ENCODE data around the gene USP4. TPM values are rescaled to one million over a fixed set of nuclear protein-coding genes. Genes with fewer than 3 reads are reported as not detected.

USP4 gene
- polyA plus RNA-seq, 3 donors = 68.6 to 125 (median 78.9) TPM

DNA sequence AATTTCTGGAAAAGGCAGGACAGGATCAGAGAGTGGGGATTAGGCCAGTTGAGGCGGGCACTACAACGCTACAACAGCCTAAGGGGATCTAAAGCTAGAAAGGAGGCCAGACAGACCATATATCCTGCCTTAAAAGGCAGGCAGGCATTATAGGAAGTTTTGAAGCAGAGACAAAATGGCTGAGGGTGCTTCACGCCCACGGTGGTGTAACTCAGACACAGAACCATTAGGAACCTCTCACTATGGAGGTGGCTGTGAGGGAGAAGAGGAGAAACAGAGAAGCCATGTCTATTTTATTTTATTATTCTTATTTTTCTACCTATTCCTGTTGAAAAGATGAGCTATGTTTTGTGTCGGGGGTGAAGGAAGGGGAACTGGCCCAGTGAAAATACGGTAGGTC lies 2.1 kb upstream of the USP4 start:
- Histone ChIP-seq H3K4me2 (replicated peaks; ENCODE audit: extremely low read depth, low read length, poor library complexity, severe bottlenecking) (no peak overlapping the region), H3K27me3 (ENCODE audit: control insufficient read depth in 2 of 2, insufficient read depth in 2 of 2, low read length in 2 of 2) (no peaks in the 10 kb centered on the region), H2AFZ (ENCODE audit: insufficient read depth, low read depth, low read length, poor library complexity, severe bottlenecking) (peak overlapping the region; percentile 53), H3K4me1 (ENCODE audit: control insufficient read depth in 1 of 2, insufficient read depth in 2 of 2, low read length in 2 of 2) (peaks cover 88 to 95% of the 10 kb centered on the region in 2 donors), H4K20me1 (ENCODE audit: insufficient read depth, low read length) (no peaks in the 10 kb centered on the region), H3K9me3 (replicated peaks in 1 of 2; ENCODE audit: control insufficient read depth in 1 of 2, insufficient read depth in 1 of 2, low read length in 2 of 2) (no peaks in the 10 kb centered on the region), H3K4me3 (replicated peaks in 1 of 3; ENCODE audit: low read depth in 2 of 3, low read length in 3 of 3) (peak overlapping the region in 1 of 3 experiments; percentile 29), H3K27ac (ENCODE audit: low read depth in 1 of 2, low read length in 2 of 2) (peak overlapping the region; percentile 98 to 99), H3K79me2 (ENCODE audit: insufficient read depth, low read length) (peaks cover 54% of the 10 kb centered on the region), H3K36me3 (replicated peaks in 1 of 2; ENCODE audit: control insufficient read depth in 1 of 2, insufficient read depth in 2 of 2, low read length in 2 of 2) (peaks cover under 1 to 3% of the 10 kb centered on the region in 2 donors), H3K9ac (ENCODE audit: insufficient read depth, low read length, poor library complexity, severe bottlenecking) (no peak overlapping the region)
- H3K4me3 Mint-ChIP-seq = peak overlapping the region in 1 of 2 donors; percentile 0
- intact Hi-C loops (cut with micrococcal nuclease) = loop anchor here (2.0 to 5.0 kb wide), 3 partner anchors 15 to 45 kb away; partner anchors contain the start of gene GPX1 (in 1 of the 2)
- H3K27ac Mint-ChIP-seq = peak overlapping the region; percentile 99 to 100 (median 100)
- peaks cover 70% of the 10 kb centered on the region for H3K4me1 Mint-ChIP-seq
- peaks cover 0 to 9% (median 0%) of the 10 kb centered on the region in 3 donors for H3K27me3 Mint-ChIP-seq (ENCODE audit: low read depth in 3 of 3)
- DNase-seq = peak in 1 of 3 donors; percentile 33
- TF ChIP-seq, protein P1, sequence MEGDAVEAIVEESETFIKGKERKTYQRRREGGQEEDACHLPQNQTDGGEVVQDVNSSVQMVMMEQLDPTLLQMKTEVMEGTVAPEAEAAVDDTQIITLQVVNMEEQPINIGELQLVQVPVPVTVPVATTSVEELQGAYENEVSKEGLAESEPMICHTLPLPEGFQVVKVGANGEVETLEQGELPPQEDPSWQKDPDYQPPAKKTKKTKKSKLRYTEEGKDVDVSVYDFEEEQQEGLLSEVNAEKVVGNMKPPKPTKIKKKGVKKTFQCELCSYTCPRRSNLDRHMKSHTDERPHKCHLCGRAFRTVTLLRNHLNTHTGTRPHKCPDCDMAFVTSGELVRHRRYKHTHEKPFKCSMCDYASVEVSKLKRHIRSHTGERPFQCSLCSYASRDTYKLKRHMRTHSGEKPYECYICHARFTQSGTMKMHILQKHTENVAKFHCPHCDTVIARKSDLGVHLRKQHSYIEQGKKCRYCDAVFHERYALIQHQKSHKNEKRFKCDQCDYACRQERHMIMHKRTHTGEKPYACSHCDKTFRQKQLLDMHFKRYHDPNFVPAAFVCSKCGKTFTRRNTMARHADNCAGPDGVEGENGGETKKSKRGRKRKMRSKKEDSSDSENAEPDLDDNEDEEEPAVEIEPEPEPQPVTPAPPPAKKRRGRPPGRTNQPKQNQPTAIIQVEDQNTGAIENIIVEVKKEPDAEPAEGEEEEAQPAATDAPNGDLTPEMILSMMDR (IDR thresholded peaks at IDR 0.05) = no peak
- no CpG with 5 or more reads among the region's 6 CpGs for WGBS (ENCODE audit: insufficient coverage)
- H3K9me3 Mint-ChIP-seq = no peaks in the 10 kb centered on the region
- peaks cover 6 to 12% of the 10 kb centered on the region in 2 donors for H3K36me3 Mint-ChIP-seq

DNA sequence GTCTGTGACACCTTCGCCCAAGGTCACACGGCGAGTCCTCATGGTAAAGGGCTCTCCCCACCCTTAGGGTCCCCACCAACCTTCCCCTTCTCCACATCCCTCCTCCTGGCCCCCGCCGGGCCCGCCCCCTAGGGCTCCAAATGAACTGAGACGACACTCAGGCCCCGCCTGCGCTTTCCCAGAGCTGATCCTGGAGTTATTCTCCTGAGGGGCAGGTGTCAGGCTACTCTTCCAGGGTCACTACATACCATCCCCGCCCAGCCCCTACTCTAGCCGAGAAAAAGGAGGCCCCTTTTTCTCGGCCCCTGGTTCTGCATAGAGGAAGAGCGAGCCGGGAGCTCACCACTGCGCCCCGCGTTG lies 292 bp downstream of the USP4 start:
- intact Hi-C loops (cut with micrococcal nuclease) = loop anchor here (5.0 kb wide), 3 partner anchors 33 to 108 kb away; partner anchors contain the start of genes RHOA (in 1 of the 2) and TCTA (in 1 of the 2)
- H3K79me2 ChIP-seq (ENCODE audit: insufficient read depth, low read length) = peaks cover 77% of the 10 kb centered on the region

More for the DNA sequence above, 292 bp downstream of the USP4 start:
- TF ChIP-seq, protein P1 (IDR thresholded peaks at IDR 0.05) = no peak
- H3K27ac Mint-ChIP-seq = peak overlapping the region; percentile 97 to 100 (median 100)
- DNase-seq = no peak
- no peaks in the 10 kb centered on the region for H3K27me3 ChIP-seq (ENCODE audit: control insufficient read depth in 2 of 2, insufficient read depth in 2 of 2, low read length in 2 of 2)
- no peaks in the 10 kb centered on the region for H3K9me3 Mint-ChIP-seq
- WGBS (ENCODE audit: insufficient coverage) = 0% methylated on average over 17 of the region's 17 CpGs
- H3K36me3 ChIP-seq (replicated peaks in 1 of 2; ENCODE audit: control insufficient read depth in 1 of 2, insufficient read depth in 2 of 2, low read length in 2 of 2) = peaks cover 14 to 23% of the 10 kb centered on the region in 2 donors
- peaks cover 22 to 34% of the 10 kb centered on the region in 2 donors for H3K36me3 Mint-ChIP-seq
- peaks cover 67 to 82% of the 10 kb centered on the region in 2 donors for H3K4me1 ChIP-seq (ENCODE audit: control insufficient read depth in 1 of 2, insufficient read depth in 2 of 2, low read length in 2 of 2)
- H3K27me3 Mint-ChIP-seq (ENCODE audit: low read depth in 3 of 3) = peaks cover 0 to 5% (median 0%) of the 10 kb centered on the region in 3 donors
- H3K4me2 ChIP-seq (replicated peaks; ENCODE audit: extremely low read depth, low read length, poor library complexity, severe bottlenecking) = peak overlapping the region; percentile 95
- peak overlapping the region; percentile 73 for H2AFZ ChIP-seq (ENCODE audit: insufficient read depth, low read depth, low read length, poor library complexity, severe bottlenecking)
- H4K20me1 ChIP-seq (ENCODE audit: insufficient read depth, low read length) = no peaks in the 10 kb centered on the region
- H3K27ac ChIP-seq (ENCODE audit: low read depth in 1 of 2, low read length in 2 of 2) = peak overlapping the region; percentile 98 to 99
- H3K9ac ChIP-seq (ENCODE audit: insufficient read depth, low read length, poor library complexity, severe bottlenecking) = peak overlapping the region; percentile 95
- H3K4me1 Mint-ChIP-seq = peaks cover 52% of the 10 kb centered on the region
- H3K4me3 Mint-ChIP-seq = peak overlapping the region; percentile 95 to 97
- peak overlapping the region; percentile 87 to 95 (median 89) for H3K4me3 ChIP-seq (replicated peaks in 1 of 3; ENCODE audit: low read depth in 2 of 3, low read length in 3 of 3)
- H3K9me3 ChIP-seq (replicated peaks in 1 of 2; ENCODE audit: control insufficient read depth in 1 of 2, insufficient read depth in 1 of 2, low read length in 2 of 2) = no peaks in the 10 kb centered on the region

Measured in CD14-positive monocyte (primary cell).